Parathyroid adenoma (tissue), 2 donors: ENCODE measurements around the gene UGT2B10.

Experiments used
- H2AFZ ChIP-seq: fragments of 300-600 bp; sonication (generic); one replicate; pipeline ENCODE4 v1.7.0; 2017; ENCODE audit warnings: antibody characterized with exemption, mild to moderate bottlenecking
- H3K27ac ChIP-seq: fragments of 300-600 bp; sonication (generic); one replicate; pipeline ENCODE4 v1.7.0; 2017
- H3K27me3 ChIP-seq: fragments of 300-600 bp; sonication (generic); one replicate; pipeline ENCODE4 v1.7.0; 2017; ENCODE audit warnings: low read length; ENCODE audit not compliant: control insufficient read depth, insufficient read depth
- H3K36me3 ChIP-seq: fragments of 300-600 bp; sonication (generic); one replicate; pipeline ENCODE4 v1.7.0; 2017; ENCODE audit warnings: low read length; ENCODE audit not compliant: control insufficient read depth, insufficient read depth
- H3K4me1 ChIP-seq: fragments of 300-600 bp; sonication (generic); one replicate; pipeline ENCODE4 v1.7.0; 2017; ENCODE audit warnings: control low read depth
- H3K4me2 ChIP-seq: fragments of 300-600 bp; sonication (generic); one replicate; pipeline ENCODE4 v1.7.0; 2017; ENCODE audit warnings: low read length
- H3K4me3 ChIP-seq: fragments of 300-600 bp; sonication (generic); one replicate; pipeline ENCODE4 v1.7.0; 2017; ENCODE audit warnings: low read depth, low read length
- H3K79me2 ChIP-seq: fragments of 300-600 bp; sonication (generic); one replicate; pipeline ENCODE4 v1.7.0; 2017; ENCODE audit warnings: control low read depth
- H3K9ac ChIP-seq: fragments of 300-600 bp; sonication (generic); one replicate; pipeline ENCODE4 v1.7.0; 2017; ENCODE audit warnings: mild to moderate bottlenecking
- H3K9me3 ChIP-seq: fragments of 300-600 bp; sonication (generic); one replicate; pipeline ENCODE4 v1.7.0; 2017; ENCODE audit warnings: low read length; ENCODE audit not compliant: control insufficient read depth
- CTCF ChIP-seq: fragments of 300-600 bp; sonication (generic); IDR thresholded peaks from one replicate; pipeline ENCODE4 v1.7.0; 2017; ENCODE audit warnings: antibody characterized with exemption, mild to moderate bottlenecking
- donor health status: primary hyperparathyroidism.

The UGT2B10 gene

GRCh38 chr4:68871809-68872642 is 56.2 kb downstream of the UGT2B10 start:
- no peak overlapping the region for H2AFZ ChIP-seq
- no peak overlapping the region for H3K4me2 ChIP-seq
- H3K79me2 ChIP-seq: no peaks in the 10 kb centered on the region
- no peak for TF ChIP-seq CTCF
- H3K27me3 ChIP-seq: no peaks in the 10 kb centered on the region
- H3K27ac ChIP-seq: no peak overlapping the region
- H3K9ac ChIP-seq: no peak overlapping the region
- H3K4me3 ChIP-seq: no peak overlapping the region
- no peaks in the 10 kb centered on the region for H3K9me3 ChIP-seq
- no peaks in the 10 kb centered on the region for H3K4me1 ChIP-seq
- H3K36me3 ChIP-seq: no peaks in the 10 kb centered on the region

GRCh38 chr4:68872643-68873502 is 57.1 kb downstream of the UGT2B10 start:
- Histone ChIP-seq H3K27me3 (no peaks in the 10 kb centered on the region), H3K9ac (no peak overlapping the region), H3K4me3 (no peak overlapping the region), H3K36me3 (no peaks in the 10 kb centered on the region), H2AFZ (no peak overlapping the region), H3K9me3 (no peaks in the 10 kb centered on the region), H3K4me1 (no peaks in the 10 kb centered on the region), H3K79me2 (no peaks in the 10 kb centered on the region), H3K27ac (no peak overlapping the region), H3K4me2 (no peak overlapping the region)
- TF ChIP-seq CTCF: no peak

- H3K4me2 ChIP-seq: no peak overlapping the region
- H3K79me2 ChIP-seq: no peaks in the 10 kb centered on the region
- no peak overlapping the region for H3K27ac ChIP-seq
- no peak overlapping the region for H3K9ac ChIP-seq
- no peak overlapping the region for H2AFZ ChIP-seq
- TF ChIP-seq CTCF: no peak
- no peaks in the 10 kb centered on the region for H3K36me3 ChIP-seq
- no peaks in the 10 kb centered on the region for H3K9me3 ChIP-seq
- H3K27me3 ChIP-seq: no peaks in the 10 kb centered on the region
- no peak overlapping the region for H3K4me3 ChIP-seq
- H3K4me1 ChIP-seq: no peaks in the 10 kb centered on the region
Observed at GRCh38 chr4:68874507-68874906, 58.7 kb downstream of the UGT2B10 start.

GRCh38 chr4:68877555-68877954 is 61.8 kb downstream of the UGT2B10 start:
- TF ChIP-seq CTCF: no peak
- H3K27ac ChIP-seq: no peak overlapping the region
- no peak overlapping the region for H3K9ac ChIP-seq
- H3K36me3 ChIP-seq: no peaks in the 10 kb centered on the region
- no peak overlapping the region for H3K4me2 ChIP-seq
- no peaks in the 10 kb centered on the region for H3K27me3 ChIP-seq
- no peaks in the 10 kb centered on the region for H3K9me3 ChIP-seq
- H2AFZ ChIP-seq: no peak overlapping the region
- H3K4me3 ChIP-seq: no peak overlapping the region
- H3K4me1 ChIP-seq: no peaks in the 10 kb centered on the region
- H3K79me2 ChIP-seq: no peaks in the 10 kb centered on the region
